NCI-H748 (cell line): Measurements from ENCODE around the gene PPP2R2C.

ENCODE experiments used
- DNase-seq: peaks from one replicate; lab custom pipeline; 2025; ENCODE audit not compliant: unreplicated experiment; lab: John Stamatoyannopoulos, UW

Gene PPP2R2C

DNA sequence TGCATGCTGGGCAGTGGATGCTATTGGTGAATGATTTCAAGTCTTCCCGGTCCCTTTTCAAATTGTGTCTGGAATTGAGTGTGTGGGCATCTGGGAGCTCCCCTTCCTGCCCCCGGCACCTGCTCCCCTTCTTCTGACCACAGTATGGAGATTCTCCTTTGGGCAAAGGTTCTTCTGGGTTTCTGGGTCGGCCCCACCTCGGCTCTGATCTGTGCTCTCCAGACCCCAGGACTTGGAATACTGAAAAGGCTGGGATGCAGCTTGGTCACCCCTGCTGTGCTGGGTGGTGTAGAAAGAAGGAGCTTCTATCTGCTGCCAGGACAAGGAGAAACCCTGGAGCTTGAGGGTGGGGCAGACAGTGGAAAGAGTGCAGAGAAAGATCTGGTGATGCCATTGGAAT lies 124.0 kb downstream of the PPP2R2C start:
- no peak for DNase-seq

DNA sequence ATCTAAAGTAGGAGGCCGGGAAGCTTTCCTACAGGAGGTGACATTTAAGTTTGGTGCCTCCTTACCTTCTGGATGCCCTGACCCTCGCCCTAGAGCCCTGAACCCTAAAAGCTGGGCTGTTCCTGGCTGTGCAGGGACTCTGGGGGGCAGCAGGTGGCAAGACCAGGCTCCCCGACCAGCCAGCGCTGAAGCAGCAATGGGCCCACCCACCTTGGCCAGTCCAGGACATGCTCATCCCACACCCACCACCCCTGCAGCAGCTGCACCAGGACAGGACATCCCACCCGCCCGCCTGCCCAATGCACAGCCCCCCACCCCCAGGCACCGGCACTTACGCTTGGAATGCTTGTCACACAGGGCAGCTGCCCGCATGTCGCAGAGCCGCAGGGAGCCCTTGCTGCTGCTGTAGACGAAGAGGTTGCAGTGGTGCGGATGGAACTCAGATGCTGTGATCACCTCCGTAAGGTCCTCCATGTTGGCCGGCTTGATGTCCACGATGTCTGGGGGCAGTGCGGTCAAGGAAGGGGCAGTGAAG lies 124.8 kb downstream of the PPP2R2C start:
- no peak for DNase-seq

DNA sequence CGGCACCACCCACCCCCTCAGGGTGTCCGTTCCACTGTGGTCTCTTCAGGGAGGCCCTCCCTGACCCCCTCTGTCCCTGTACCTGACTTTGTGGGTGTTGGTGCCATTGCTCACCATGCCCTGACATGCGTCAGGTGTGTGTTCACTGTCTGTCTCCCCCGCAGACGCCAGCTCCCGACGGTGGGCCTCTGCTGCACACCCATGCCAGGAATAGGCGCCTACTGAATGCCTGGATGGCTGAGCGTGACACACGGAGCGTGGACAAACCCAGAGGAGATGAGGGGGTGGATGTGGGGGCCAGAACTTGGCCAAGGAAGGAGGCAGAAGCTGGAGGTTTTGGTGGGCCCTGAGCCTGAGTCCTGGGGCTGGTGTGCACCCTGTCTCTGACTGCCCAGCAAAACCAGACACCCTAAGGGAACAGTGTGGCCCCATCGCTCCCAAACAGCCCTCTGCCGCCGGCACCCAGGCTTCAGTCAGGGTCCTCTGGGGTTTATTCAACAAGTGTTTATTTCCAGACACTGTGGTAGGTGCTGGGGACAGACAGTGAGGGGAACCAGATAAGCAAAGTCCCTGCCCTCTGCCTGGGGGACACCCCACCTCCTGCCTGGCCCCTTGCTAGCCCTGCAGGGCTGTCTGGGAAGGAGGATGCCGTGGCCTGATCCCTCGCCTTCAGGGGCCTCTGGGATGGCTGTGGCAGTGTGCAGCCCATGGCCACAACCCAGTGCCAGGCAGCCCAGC lies 125.9 kb downstream of the PPP2R2C start:
- DNase-seq, result no peak

DNA sequence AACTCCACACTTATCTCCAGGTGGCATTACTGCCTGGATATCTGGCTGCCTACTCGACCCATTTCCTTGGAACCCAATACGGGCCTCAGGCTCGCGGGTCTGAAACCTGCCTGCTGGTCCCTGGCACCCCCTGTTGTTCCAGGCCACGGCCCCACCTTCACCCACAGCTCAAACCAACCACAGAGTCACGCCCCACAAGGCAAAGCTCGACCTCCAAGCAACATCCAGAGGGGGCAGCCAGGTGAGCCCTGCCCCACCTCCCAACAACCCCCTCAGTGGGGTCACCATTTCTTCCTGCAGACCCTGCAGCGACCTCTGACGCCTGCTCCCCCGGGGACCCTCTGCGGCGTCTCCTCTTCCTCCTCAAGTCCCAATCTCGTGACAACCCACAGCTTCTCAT lies 126.5 kb downstream of the PPP2R2C start:
- DNase-seq, result no peak

DNA sequence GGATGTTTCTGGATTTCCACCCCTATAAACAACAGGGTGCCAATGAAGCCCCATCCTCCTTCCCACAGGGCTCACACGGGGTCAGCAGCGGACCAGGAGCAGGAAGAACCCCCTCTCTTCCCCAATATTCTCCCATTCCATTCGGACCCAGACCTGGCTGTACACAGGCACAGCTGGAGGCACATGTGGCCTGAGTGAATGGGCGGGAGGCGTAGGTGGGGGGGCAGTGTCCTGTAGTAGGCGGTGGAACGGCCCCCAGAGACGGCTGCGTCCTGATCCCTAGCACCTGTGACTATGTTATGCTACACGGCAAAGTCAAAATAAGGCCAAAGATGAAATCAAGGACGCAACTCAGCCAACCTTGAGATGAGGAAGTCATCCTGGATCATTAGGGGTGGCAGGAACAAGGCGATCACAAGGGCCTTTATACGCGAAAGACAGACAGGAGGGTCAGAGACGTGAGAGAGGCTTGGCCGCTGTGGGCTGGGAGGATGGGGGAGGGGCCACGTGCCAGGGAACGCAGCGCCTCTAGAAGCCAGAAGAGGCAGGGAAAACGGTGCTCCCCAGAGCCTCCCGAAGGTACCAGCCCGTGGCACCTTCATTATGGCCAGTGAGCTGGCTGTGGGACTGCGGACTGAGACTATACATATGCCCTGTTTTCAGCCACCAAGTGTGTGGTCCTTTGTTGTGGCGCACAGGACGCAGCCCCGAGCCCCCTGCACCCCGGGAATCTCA lies 127.2 kb downstream of the PPP2R2C start:
- no peak for DNase-seq

DNA sequence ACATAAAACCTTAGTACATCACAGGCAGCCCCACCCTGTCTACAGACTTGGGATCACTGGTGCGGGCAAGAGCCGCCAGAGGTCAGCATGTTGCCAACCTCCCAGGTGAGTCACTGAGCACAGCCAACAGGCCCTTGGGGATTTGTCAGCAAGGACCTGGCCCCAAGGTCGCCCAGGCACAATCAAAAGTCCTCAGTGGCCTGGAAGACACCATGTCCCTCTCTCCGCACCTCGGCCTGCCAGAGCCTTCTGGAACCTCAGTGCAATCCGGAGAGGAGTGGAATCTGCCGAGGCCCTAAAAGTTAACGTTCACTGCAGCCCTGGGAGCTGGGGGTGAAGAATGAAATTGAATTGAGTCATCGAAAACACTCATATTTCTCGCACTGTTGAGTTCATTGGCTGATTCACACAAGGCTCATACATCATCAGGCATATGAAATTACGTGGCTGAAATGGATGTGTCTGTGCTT lies 128.4 kb downstream of the PPP2R2C start:
- DNase-seq, result no peak

DNA sequence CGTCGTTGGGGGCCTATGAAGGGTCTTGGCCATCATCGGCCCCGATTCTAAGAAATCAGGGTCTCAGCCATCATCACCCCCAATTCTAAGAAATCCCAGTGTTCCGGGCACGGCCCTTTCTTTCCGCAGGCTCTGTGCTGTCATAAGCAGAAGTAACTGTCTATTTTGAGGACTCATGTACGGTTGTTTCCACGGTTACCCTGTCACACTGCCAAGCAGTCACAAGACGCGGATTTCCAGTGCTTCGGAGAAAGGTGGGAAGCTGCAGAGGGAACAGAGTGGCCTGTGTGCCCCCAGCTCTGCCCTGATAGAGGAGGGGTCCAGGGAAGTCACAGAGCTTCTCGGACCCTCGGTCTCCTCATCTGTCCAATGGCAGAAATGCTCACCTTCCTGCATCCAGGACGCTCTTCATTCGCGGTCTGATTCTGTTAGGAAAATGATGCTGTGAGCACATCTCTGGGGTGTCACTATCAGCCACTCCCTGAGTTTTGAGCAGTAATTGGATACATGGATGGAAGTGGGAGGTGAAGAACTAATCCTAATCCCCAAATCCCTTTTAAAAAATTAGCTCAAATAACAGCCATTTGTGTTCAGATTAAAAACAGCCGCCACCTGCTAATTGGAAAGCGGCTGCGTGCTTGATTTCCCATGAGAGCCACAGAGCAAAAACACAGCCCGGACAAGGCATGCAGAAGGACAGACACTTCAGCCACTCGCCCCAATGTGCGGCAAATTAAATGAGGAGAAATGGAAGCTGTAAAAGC lies 129.7 kb downstream of the PPP2R2C start:
- peak; percentile 73 for DNase-seq

DNA sequence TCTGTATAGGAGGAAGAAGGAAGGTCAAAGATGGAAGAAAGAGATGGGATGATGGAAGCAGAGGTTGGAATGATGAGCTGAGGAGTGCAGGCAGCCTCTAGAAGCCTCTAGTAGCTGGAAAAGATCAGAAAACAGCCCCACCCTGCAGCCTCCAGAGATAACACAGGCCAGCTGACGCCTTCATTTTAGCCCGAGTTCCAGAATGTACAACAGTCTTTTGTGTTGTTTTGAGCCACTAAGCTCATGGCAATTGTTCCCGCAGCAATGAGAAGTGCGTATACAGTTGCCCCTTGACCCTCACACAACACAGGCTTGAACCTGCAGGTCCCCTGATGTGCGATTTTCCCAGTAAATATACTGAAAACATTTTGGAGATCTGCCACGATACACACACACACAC lies 130.7 kb downstream of the PPP2R2C start:
- DNase-seq, result peak; percentile 32

DNA sequence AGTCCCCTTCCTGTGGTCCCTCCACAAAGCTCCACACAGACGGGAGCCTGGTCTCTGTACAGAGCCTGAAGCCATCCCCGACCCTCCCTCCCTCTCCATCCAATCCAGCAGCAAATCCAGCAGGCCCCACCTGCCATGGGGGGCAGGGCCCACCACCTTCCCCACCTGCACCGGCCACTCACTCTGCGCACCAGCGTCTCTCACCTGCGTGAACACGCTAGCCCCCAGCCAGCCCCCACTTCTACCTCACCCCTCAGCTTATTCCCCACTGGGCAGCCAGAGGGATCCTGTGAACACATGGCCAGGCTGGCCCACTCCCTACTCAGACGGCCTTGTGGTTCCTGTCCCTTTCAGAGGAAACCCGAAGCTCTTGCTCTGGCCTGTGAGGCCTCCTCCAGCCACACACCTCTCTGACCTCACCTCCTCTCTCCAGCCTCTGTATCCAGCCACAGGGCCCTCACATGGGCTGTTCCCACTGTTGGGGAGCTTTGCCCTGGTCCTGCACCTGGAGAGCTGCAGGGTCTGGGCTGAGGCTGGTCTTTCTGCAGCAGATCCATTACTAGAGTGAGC lies 131.9 kb downstream of the PPP2R2C start:
- DNase-seq, result no peak

DNA sequence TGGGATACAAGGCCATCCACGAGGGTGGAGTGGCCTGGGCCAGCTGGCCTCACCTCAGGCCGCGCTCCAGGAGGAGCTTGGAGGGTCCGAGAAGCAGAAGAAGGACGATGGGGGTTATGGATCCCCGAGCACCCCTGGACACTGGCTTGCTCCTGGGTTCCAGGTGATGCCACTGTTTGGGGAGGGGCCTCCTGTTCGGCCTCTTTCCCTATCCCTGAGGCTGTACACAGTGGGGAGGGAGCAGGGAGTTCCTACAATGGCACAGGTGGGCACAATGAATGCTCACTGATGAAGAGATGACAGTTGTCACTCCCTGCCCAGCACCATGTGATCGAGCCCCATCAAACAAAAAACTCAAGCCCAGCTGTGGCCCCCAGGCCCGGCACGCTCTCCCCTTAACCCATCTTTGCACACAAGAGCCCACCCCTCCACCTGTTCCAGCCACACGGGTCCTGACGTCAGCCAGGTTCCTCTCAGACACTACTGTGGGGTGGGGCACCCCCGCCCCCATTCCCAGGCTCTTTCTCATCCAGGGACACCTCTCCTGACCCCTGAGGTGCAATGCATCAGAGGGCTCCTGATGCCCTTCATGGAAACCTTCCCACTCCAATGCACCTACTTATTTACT lies 132.5 kb downstream of the PPP2R2C start:
- DNase-seq, result no peak

DNA sequence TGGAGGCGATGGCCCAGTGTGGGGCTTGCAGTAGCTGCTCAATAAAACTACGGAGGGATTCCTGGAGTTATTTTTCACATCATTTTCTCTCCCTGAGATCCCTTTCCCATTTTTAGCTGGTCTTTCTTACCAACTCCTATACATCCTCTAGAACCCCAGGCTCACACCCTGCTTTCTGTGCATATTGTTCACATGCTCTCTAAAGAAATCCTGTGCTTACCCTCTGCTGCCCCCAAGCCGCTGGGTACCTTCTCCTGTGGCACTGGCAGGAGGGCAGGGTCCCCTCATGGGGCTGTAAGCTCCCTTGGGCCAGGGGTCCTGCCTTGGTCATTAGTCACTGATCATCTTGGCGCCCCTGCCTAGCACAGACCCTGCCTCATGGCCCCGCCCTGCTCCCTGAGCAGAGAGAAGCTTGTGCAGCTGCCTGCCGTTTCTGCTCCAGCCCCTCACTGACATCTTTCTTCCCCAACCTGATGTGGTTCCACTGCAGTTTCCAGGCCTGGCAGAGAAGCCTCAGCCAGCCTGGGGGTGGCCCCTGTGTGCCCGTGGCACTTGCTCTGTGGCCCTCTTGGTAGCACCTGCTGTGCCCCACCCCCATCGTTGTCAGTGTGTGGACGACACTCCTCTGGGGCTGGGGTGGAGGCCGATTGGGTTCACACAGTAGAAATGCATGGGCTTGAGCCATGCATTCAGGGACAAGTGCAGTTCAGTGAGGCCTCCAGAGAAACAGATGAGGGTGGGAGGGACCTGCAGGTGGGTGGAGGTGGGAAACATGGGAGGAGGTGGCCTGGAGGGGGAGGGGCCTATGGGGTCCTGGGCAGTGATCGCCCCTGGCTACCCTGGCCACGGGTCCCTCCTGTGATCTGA lies 133.2 kb downstream of the PPP2R2C start:
- no peak for DNase-seq

DNA sequence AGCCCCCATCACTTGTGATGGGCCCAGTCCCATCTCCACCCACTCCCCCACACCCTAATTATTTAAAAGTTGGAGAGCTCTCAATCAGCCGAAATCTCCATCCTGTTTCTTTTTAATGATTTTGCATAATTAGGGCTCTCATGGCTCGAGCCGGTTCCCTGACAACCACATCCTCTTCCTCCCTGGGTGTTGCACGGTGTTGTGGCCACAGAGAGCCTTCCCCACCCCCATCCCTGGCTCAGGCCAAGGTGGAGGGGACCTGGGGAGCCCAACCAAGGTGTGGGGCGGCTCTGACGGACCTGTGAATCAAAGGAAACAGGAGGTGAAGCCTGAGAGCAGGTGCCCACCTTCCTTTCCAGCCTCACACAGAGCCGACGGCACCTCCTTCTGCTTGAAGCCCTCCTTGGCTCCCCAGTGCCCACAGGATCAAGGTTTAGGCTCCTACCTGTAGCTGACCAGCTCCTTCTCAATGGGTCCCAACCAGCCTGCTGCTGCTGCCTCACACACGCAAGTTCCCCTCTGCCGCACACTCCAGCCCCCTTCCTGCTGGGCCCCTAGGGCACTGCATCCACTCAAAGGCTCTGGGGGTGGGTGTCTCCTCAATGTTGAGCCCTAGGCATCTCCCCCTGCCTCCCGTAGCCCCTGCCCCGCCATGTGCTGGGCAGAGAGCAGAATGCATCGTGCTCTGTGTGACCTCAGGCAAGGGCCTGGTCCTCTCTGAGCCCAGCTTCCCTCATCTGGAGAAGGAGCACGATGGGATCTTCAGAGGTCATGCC lies 134.1 kb downstream of the PPP2R2C start:
- DNase-seq, result no peak

DNA sequence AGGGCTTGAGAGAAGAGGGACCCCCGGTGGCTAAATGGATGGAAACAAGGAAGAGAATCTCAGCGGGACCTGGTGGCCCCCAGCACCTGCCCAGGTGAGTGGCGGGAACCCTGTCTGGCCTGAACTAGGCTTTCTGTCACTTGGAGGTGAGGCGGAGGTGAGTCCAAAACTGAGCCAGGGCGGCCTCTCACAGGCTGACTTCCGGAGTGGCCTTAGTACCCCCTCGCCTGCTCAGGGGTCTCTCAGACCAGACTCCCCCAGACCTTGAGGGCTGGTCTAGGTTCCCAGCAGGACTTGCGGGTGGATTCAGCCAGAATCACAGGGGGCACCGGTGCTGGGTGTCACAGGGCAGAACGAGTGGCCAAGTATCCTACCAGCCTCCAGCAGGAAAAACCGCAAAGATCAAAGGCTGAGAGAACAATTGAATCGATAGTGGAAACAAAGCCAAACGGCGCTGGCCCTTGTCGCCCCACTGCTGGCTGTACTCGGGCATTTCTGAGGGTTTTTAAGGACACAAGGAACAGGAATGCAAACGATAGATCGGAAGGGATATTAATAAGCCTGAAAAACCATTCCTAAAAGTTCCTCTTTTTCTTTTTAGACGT lies 135.0 kb downstream of the PPP2R2C start:
- no peak for DNase-seq

DNA sequence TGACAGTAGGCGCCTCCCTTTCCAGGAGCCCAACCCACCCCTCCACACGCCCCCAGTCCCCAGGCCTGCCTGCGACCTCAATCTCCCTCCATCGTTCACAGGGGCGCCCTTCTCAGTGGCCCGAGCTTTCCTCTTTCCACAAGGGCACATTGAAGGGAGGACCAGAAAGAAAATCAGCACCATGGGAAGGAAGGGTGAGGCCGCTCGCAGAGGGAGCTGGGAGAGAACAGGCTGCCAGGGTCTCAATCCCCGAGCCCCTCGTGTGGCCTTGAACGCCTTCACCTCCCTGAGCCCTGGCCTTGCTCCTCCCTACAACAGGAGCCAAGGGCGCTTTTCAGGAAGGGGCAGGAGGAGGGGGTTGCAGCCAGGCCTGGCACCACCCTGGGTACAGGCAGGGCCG lies 136.2 kb downstream of the PPP2R2C start:
- no peak for DNase-seq

DNA sequence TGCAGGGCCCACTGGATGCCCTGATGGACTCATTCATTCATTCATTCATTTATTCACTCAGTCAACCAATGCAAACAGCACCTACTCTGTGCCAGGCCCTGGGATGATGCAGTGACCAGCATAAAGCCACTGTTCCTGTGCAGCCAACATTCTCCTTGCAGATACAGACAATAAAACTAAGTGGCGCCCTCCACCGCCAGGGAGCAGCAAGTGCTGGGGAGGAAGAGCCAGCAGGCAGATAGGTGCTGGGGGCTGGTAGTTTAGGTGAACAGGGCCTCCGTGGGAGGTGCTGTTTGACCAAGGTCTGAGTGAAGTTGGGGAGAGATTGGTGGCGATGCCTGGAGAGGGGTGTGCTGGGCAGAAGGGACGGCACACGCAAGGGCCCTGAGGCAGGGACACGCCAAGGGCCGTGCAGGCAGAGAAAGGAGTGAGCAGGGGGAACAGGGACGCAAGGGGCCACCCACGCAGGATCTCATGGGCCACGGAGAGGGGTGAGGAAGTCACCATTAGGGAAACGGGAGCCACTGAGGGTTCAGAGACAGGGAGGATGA lies 137.3 kb downstream of the PPP2R2C start:
- DNase-seq, result no peak

DNA sequence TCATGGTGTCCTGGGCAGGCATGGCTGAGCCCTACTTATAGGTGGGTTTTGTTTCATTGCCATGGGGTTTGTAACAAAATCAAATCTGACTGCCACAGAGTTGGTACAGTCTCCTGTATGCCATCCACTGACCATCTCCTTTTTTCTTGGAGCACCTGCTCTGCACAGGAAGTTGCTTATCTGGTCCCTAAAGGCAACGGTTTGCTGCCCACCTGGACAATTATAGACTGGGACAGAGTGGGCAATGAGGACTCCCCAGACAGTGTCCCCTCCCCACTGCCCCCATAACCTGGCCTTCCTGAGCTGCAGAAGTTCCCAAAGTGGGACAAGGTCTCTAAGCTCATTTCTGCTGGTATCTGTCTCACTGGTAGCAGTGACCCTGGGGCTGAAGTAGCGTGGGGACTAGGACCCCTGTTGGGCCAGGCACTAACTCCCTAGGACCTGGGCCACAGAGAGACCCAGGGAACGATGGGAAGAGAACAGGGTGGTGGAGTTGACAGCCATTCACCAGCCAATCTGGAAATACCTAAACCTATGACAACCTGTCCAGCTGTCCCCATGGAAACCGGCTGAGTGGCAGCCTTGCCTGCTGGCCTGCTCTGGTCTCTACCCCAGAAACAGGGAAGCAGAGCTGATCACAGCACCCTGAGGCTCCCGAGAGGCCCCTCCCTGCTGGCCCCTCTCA lies 138.1 kb downstream of the PPP2R2C start:
- no peak for DNase-seq

DNA sequence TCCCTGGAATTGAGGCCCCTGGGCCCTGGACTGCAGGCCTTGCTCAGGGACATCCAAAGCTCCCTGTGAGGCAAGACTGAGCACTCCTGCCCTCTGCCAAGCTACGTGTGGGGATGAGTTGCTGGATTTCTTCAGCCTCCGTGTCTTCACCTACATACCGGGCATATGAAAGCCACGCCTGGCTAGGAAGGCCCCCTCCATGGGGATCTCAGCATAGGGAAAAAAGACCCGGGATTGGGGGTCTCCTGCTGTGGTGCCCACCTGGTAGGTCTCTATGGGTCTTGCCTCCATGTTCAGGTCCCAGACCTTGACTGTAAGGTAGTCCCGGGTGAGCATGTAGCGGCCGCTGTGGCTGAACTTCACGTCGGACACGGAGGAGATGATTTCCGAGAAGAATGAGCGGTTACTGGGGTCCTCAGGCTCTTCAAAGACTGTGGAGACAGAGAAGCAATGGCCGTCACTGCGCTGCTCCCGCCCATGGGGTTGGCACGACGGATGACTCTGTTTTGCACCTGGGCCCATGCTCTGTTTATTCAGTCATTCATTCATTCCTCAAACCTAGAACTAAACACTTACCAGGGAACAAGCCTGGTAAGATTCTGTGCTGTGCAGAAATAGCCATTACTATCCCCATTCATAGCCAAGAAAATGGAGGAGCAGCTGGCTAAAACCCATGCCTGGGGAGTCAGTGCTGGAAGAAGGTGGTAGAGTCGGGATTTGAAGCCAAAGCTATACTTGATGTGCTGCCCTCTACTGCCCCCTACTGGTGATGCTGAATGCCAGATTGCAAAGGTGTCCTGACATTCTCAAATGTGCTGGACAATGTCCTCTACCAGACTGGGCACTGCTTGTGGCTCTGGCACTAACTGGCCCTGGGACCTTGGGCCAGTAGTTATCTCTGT lies 138.9 kb downstream of the PPP2R2C start:
- peak; percentile 10 for DNase-seq
